ENCODE data around the gene STOX2.

GRCh38 chr4:184059099-184059498, 154.0 kb downstream of the STOX2 start:
- TF ChIP-seq GATA2 (IDR thresholded peaks at IDR 0.05; ENCODE audit: low read depth, low read length) (no peak), GATA3 (IDR thresholded peaks at IDR 0.05; ENCODE audit: low read depth, low read length) (no peak)

Measured in SH-SY5Y (cell line).